AML-193 (cell line): Measurements from ENCODE around the gene OTUD3.
"Not testable (repeated sequence)": the region's sequence is repeated elsewhere in the genome, so short reads cannot be mapped to it uniquely, and the experiment has no call there.

Experiments used
- DNase-seq, 2 experiments: peaks; one replicate each; lab custom pipeline; 2025; lab: John Stamatoyannopoulos, UW

The OTUD3 gene

DNA sequence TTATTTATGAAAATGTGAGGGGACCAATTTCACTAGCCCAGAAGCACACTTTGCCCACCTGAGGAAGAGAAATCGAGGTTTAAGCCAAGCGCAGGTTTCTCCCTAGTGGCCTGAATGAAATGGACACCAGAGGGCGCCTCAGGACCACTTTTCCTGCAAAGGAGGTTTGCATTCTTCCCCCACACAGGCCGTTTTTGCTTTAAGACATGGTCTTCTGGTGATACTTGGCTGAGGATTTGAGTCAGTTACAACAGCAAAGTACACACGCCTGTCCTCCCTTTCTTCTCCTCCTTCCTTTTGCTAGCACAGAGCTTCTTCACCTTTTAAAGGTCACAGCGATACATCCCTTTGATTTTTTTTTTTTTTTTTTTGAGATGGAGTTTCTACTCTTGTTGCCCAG lies 35.9 kb downstream of the OTUD3 start:
- DNase-seq: peak; percentile 32 to 42

DNA sequence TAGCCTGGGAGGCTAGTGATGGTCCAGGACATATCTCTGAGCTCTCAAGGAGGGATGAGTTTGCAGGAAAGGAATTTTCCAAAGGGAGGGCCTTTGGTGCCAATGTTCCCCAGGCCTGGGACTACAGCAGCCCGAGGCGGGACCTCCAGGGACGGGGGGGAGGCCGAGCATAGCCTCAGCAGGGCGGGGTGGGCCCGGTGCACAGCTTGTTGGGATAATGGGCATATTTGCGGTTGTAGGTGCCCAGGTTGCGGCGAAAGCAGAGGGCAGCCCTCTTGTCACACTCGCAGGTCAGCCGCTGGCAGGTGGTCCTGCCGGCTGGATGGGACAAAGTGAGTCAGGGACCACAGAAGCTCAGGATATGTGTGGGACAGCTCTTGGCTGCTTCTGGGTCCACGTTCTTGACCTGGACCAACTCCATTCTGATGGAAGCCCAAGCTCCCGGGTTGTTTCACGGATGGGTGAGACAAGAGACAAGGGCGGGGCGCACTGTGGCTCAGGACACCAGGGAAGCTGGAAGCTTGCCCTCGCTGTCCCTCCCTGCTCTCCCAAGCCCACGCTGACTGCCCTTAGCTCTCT lies 38.0 kb downstream of the OTUD3 start:
- no peak for DNase-seq

DNA sequence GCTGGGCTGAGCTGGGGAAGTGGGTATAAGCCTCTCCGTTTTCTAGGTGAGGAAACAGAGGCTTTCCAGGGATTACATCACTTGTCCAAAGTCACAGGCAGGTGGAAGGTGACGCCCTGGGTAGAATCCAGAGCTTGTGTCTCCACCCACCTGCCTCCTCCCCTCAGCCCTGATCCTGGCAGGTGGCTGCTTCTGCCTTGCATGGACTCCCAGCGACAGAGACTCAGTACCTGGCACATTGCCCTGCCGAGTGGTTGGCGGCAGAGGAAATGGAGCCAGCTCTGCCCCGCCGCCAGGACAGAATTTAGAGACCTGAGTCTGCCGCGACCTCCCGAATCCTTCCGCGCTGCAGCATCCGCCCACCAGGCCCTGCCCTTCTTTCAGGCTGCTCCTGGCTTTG lies 39.1 kb downstream of the OTUD3 start:
- DNase-seq: no peak

DNA sequence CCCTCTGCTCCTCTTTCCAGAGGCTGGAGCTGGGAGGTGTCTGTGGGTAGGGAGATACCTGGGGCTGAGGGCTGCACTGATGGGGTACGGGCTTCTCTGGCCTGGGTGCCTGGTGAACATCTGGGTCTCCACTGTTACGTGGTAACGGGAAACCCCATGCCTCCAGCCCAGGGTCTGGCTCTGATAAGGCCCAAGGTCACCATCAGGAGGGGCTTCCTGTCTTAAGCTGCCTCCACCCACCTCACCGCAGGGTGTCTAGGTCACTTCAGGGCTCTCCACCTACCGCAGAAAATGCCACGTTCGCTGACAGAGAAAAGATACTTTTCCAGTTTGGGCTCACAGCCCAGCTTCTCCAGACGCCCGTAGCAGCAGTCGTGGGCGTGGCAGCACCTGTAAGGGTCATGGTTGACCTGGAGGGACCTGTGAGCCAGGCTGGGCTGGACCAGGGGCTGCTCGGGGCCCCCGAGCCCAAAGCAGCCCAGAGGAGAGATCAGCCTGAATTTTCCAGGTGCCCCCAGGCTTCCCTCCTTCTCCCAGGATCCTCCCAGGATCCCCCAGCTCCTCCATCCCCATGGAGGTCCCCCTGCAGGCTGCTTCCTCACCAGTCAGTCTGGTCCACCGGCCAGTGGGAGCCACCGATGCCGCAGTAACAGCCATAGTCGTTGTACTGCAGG lies 40.0 kb downstream of the OTUD3 start:
- DNase-seq: no peak

DNA sequence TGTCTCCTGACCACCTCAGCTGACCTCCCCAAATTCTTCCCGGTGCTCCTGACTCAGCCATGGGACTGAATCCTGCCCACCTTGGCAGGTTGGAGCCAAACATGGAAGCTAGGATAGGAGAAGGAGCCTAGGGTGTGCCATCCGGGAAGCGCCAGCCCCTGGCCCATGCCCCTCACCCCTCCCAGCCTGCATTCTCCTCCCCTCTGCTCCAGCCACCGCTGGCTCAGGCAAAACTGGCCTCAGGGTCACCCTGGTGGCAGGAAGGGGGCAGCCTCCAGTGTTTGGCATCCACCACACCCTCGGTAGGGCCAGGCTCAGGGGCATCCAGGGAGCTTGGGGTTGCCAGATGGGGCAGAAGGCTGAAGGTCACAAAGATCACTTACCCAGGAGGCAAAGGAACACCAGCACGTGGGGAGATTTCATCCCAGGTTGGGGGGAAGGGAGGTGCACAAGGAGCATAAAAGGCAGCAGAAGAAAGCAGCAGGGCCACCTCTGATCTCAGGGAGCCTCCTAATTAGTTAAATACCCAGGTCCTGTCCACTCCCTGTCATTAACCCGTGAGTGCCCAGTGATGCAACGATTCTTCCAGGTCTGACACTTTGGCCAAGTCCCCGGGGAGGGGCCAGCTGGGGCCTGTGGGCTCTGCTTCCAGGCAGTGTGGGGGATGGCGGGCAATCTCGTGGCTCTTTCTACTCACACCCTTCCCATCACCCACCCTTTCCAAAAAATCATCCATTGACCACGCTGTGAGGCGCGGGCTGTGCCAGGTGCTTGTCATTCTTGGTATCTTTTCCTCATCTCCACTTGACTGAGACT lies 41.1 kb downstream of the OTUD3 start, which contains the start of gene PLA2G2E:
Gene PLA2G2E, minus strand, starts transcription at position 481 of the 816 bp plus-strand sequence. Its CDS starts 58 bp downstream, at position 423.
- no peak for DNase-seq

DNA sequence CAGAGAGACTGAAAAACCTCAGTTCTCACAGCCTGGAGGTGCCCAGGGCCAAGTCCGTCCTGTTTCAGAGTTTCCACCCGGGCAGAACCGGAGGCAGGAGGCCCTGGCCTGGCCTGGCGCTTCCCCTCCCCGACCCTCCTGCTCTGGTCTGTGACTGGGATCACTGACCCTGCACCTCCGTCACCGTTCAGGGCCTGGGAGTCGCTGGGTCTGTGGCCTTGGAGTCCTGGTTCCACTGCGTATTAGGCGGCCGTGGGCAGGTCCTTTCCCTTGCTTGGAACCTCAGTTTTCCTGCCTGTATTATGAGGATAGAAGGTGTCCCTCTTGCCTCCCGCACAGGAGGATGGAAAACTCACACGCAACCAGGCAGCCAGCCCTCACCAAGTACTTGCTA lies 41.8 kb downstream of the OTUD3 start:
- DNase-seq: no peak

DNA sequence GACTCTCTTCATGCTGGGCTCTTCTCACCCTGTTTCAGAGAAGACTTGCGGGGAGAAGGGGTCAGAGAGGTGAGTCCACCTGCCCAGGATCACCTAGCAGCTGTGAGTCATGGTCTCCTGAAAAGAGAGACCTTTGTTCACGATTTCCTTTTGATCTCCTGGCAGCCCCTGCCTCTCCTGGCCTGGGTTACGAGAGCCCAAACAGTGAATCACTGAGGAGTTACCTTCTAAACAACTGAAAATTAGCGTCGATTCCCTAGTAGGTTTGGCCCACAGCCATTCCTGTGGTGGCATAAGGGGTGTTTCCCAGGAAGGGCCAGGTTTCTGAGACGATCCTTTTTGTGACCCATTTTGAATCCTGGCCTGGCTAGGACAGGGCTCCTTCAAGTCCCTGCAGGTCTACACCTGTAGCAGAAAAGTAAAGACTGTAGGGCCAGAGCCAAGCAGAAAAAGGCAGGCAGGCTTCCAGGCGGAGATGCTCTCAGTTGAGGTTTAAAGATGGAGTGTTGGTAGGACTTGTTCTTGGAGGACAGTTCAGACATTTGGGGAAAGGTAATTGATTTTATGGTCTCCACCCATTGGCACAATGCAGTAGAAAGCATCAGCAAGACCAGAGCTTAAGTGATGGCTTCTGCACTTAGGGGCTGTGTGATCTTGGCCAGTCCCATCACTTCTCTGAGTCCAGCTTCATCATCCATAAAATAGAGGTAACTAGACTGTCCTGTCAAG lies 43.3 kb downstream of the OTUD3 start:
- no peak for DNase-seq

DNA sequence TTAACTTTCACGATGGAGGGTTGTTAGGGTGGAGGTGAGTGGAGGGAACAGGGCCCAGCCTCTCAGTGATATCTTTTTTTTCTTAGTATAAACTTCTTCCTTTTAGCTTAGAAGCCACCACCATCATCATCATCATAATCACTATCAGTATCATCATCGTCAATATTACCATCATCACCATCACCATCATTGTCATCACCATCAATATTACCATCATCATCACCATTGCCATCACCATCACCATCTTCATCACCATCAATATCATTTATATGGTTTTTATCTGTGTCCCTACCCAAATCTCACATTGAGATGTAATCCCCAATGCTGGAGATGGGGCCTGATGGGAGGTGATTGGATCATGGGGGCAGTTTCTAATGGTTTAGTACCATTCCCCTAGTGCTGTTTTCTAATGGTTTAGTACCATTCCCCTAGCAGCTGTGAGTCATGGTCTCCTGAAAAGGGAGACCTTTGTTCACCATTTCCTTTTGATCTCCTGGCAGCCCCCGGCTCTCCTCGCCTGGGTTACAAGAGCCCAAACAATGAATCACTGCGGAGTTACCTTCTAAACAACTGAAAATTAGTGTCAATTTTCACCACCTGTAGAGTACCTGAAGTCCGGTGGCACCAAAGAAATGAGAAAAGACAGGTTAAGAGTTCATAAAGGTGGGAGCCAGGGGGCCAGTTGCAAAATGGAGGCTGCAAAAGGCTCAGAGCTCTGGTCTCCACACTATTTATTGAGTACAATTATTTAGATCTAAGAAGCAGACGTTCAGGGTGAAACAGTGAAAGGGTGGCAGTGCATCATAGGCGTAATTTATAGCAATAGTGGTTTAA lies 44.3 kb downstream of the OTUD3 start:
- DNase-seq: no peak

DNA sequence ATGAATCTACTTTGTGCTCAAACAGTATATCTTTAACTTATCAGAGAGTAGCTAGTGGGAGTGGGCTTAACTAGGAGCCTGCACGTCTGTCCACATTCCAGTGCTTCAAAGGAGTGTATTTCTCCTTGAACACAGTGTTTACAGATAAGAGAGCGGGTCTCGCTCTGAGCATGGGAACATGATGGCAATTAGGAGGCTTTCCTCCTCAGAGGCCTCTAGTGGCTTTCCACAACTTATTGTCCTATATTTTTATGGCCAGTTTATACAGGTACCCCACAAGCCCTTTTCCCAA lies 44.9 kb downstream of the OTUD3 start:
- not testable (repeated sequence) for DNase-seq

DNA sequence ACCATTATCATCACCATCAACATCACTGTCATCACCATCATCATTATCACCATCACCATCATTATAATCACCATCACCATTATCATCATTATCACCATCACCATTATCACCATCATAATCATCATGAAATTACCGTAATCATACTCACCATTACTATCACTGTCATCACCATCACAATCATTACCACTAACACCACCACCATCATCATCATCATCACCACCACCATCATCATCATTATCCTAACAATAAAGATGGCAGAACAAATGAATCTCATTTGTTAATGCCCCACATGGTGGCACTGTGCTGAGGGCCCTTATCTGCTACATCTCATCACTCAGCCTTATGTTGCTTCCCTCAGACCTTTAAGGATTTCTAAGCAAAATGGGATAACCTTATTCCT lies 50.7 kb downstream of the OTUD3 start:
- DNase-seq: no peak

DNA sequence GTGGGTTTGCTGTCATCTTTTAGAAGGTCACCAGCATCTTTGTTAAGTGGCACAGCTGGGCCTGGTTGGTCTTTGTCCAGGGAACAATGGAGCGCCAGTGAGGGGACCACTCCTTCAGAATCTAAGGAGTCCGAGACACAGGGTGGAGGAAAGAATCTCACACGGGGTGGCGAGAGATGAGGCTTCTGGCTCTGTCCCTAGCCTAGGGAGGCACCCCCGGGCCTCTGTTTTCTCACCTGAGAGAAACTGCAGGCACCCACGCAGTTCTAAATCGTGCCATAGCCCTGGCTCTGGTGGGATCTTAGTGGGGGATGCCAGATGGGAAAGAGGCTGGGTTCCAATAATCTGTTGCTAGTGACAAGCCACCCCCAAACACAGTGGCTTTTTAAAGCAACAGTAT lies 52.1 kb downstream of the OTUD3 start:
- DNase-seq: no peak

DNA sequence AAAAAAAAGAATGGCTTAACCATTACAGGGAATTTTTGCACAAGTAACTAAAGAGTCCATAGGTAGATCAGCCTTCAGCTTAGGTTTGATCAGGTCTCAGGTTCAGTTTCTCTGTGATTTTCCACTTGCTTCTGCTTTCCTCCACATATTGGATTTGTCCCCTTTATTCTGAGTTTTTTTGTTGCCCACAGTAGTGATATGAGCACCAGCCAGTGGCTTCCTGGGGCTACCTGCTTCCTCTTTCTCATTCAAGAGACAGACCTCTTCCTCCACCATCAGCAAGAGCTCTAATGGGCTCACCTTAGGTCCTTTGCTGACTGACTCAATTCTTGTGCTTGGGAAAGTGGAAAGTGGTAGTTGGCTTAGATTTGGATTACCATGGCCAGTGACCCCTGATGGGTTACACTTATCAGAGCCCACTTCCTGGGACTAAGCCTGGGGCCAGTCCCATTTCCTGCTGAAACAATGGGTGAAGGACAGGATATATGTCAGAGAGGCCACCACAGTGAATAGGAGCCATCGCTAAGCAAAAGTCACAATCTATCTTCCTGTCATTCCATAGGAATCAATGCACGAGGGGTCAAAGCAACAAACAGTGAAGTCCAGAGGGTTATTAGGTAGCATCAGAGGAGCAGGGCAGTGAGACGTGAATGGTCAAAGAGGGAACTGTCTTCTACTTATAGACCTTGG lies 54.0 kb downstream of the OTUD3 start:
- DNase-seq: no peak

DNA sequence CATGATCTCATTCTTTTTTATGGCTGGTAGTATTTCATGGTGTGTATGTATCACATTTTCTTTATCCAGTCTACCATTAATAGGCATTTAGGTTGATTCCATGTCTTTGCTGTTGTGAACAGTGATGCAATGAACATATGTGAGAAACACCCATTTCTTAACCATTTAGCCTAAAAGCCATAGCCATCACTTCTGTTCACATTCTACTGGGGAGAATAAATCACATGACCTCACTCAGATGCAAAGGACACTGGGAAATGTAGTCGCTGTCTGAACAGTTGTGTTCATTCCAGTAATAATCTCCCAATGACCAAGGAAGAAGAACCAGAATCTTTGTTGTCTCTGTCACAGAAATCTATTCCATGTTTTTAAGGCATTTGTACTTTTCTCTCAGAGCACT lies 56.3 kb downstream of the OTUD3 start:
- no peak for DNase-seq

DNA sequence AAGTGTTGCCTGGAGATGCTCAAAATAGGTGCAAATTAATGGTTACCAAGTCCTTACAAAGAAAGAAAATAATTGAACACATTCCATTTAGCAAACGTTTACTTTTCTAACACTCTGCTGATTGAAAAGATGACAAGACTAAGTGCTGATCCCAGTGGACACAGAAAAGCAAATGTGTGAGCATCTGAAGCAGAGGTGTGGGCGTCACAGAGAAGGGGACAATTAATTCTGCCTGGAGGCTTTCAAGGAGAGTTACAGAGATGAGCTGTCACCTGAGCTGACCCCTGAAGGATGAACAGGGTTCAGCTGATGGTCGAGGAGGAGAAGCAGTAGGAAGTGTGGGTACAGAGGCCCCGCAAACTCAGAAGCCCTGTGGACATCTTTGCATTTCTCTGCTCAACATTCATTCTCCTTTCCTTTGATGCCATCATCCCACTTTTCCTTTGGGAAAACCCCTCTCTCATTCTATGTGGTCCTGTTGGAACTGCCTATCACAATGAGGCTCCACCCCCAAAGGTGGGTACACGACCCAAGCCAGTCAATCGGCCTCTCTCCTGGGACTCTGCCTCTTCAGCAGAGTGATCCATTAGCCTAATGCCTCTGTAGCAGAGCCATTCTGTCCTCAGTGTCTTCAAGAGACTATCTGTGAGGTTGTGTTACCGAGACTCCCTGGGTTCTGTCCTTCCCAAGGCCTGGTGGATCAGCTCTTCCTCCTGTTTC lies 58.5 kb downstream of the OTUD3 start:
- DNase-seq: no peak

DNA sequence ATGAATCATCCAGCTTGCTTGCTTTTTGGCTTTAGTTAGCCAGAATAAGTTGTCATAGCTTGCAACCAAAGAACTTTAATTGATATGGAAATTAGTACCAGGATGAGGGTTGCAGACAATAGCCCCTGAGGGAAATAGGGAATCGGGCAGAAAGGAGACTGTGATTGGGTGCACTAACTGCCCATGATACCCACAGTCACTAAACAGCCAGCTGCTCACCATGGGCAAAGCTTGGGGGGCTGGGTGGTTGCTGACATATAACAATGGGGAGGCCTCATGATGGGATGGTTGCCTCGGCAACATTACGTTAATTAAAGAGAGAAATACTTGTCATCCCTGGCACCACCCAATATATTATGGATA lies 59.0 kb downstream of the OTUD3 start:
- DNase-seq: no peak

DNA sequence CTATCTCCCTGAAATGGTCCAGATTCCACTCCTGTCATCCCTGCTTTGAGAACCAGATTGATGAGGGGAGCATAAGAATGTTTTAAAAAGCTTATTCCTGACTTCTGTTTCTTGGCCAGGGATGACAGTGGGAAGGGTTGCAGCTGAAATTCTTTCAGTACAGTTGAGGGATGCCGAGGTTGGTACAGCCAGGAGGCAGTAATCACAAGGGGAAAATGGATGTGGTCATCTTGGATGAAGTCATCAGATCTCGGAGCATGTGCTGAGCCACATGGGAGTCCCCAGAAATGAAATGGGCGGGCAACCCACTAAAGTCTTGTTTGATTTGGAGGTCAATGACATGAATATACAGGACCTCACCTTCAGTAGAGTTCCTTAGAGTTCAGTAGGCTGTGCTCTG lies 59.9 kb downstream of the OTUD3 start:
- DNase-seq: no peak

DNA sequence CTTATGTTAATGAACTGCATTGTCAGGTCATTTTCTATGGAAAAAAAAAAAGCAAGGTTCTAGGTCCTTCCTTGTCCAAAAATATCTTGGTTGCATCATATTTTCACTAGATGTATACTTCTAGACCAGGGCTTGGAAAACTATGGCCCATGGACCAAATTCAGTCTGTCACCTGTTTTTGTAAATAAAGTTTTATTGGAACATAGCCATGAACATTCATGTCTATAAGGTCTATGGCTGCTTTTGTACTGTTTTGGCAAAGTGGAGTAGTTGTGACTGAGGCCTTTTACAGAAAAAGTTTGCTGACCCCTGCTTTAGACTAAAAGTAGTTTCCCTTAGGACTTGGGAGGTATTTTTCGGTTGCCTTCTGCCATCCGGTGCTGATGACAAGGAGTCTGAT lies 60.5 kb downstream of the OTUD3 start:
- no peak for DNase-seq

DNA sequence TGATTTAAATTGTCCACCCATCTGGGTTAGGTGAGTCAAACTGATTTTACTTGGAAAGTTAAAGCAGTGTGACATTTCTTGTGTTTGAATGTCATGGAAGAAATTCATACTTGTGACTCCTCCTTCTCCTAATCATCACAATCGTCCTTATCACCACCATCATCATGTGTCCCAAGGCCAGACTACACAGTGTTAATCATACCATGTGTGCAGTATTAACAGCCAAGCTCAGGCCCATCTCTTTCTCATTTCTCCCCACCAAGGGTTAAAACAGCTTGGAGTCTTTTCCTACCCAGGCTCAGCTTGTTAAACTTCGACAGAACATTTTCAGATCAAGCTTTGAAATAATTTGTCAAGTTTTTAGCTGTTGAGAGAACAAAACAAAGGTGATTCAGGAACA lies 63.7 kb downstream of the OTUD3 start:
- DNase-seq: no peak

DNA sequence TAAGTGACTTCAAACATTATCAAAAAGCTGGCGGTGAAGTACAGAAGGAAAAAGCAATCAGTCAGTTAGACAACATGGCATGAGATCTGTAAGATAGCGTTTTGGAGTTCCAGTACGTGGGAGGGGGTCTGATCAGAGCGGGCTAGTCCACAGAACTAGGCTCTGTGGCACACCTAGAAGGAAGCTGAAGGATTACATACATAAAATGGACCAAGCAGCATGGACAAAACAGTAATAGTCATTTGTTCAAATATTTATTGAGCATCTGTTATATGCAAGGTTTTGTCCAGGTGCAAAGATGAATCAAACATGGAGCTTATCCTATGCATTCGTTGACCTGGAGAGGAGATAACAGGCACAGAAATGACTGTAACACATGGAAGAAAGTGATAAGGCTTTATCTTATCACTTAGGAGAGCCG lies 64.1 kb downstream of the OTUD3 start:
- no peak for DNase-seq

DNA sequence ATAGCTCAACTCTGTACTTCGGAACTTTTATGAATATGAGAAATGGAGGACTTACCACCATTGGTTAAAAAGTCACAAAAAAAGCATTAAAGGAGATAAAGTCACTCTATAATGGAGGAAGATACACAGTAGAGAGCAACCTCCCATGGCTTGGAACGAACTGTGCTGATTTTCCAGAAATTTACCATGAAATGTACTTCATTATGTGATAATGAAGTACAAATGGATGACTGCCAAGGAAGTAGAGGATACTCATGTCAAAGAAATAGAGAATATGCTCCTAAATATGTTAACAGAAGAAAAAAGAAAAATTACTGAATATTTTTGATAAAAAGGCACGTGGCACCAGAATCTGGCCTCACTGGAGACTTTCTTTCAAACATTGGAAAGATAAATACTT lies 64.8 kb downstream of the OTUD3 start:
- DNase-seq: no peak

DNA sequence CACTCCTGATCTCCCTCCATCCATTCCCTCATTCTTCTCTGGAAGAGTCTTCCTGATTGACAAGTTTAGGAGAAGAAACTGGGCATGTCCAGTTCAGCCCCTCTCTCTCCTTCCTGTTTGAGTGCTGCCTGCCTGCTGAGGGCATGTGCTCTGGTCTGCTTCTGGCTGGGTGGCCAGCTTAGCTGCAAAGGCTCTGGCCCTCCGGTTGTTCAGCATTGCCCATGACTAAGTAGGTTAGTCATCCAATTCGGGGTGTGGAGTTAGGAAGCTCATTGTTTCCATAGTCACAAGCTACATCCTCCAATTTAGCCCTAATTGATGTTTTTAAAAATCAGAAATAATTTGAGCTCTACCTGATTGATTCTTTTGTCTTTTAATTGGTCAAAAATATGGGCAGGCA lies 66.8 kb downstream of the OTUD3 start:
- DNase-seq: no peak
